ENCODE data around the gene PPP4R1. TPM values are rescaled to one million over a fixed set of nuclear protein-coding genes. Genes with fewer than 3 reads are reported as not detected.

The PPP4R1 gene
- total RNA-seq, 1 experiment from 2014 or later: 106 TPM

DNA sequence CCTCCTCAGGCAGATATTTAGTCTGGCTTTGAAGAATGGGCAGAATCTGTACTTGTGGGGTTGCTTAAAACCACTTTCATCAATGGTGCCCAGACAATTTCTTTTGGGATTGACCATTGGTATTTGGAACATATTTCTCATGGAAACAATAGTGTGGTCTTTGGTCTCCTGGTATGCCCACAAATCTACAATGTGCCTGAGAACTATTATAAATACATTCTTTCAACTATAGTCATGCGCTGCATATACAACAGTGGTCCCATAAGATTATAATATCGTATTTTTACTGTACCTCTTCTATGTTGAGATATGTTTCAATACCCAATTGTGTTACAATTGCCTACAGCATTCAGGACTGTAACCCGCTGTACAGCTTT, 34.8 kb upstream of the PPP4R1 start:
- H4K20me1 ChIP-seq (ENCODE audit: control insufficient read depth, insufficient read depth, insufficient read length): no peaks in the 10 kb centered on the region
- H3K18ac ChIP-seq (ENCODE audit: insufficient read length, low read depth, low read length): no peak overlapping the region
- no peak overlapping the region for H2BK20ac ChIP-seq (ENCODE audit: low read depth, low read length, poor library complexity, severe bottlenecking)
- Mint-ChIP-seq H3K36me3 (ENCODE audit: insufficient read depth in 1 of 3, low read depth in 3 of 3) (no peaks in the 10 kb centered on the region; a peak in 1 of 7 replicates), H3K27ac (peak overlapping the region in 1 of 3 experiments; percentile 7; a peak in 2 of 7 replicates), H3K4me3 (no peak overlapping the region), H3K4me1 (peaks cover 5 to 14% of the 10 kb centered on the region in 2 experiments), H3K27me3 (ENCODE audit: low read depth) (no peaks in the 10 kb centered on the region), H3K9me3 (no peaks in the 10 kb centered on the region)
- H2BK5ac ChIP-seq (ENCODE audit: insufficient read length, low read length): no peak overlapping the region
- no peak for DNase-seq
- no peak overlapping the region for H3K4me2 ChIP-seq (ENCODE audit: insufficient read depth, insufficient read length, low read length)
- H2BK15ac ChIP-seq (ENCODE audit: low read depth, low read length): no peak overlapping the region
- H3K79me2 ChIP-seq (ENCODE audit: insufficient read depth, low read length): no peaks in the 10 kb centered on the region
- H2AK5ac ChIP-seq (ENCODE audit: insufficient read length, low read length): no peak overlapping the region
- H3K14ac ChIP-seq (ENCODE audit: insufficient read depth, low read length): no peak overlapping the region
- no peak overlapping the region for H3T11ph ChIP-seq (ENCODE audit: low read length)
- no CpG with 5 or more reads among the region's 3 CpGs for WGBS (ENCODE audit: extremely low coverage, insufficient read length, low lambda C conversion rate)
- no peaks in the 10 kb centered on the region; the same call in 1 of the 2 replicates for H3K4me1 ChIP-seq (ENCODE audit: insufficient read depth, low read length)
- no peaks in the 10 kb centered on the region for H3K27me3 ChIP-seq (ENCODE audit: insufficient read depth, low read length)
- no peak overlapping the region for H4K5ac ChIP-seq (ENCODE audit: insufficient read length, low read depth, low read length)
- H3K23ac ChIP-seq (ENCODE audit: insufficient read length, low read depth, low read length): no peak overlapping the region
- H4K8ac ChIP-seq (replicated peaks; ENCODE audit: insufficient read length, low read depth, low read length): no peak overlapping the region
- H3K9ac ChIP-seq (ENCODE audit: extremely low read depth, insufficient read length, low read length): no peak overlapping the region
- H3K9me3 ChIP-seq (ENCODE audit: control insufficient read depth, low read depth, low read length): no peaks in the 10 kb centered on the region
- no peak overlapping the region for H3K4ac ChIP-seq (ENCODE audit: low read depth, low read length)
- TF ChIP-seq, protein P1, sequence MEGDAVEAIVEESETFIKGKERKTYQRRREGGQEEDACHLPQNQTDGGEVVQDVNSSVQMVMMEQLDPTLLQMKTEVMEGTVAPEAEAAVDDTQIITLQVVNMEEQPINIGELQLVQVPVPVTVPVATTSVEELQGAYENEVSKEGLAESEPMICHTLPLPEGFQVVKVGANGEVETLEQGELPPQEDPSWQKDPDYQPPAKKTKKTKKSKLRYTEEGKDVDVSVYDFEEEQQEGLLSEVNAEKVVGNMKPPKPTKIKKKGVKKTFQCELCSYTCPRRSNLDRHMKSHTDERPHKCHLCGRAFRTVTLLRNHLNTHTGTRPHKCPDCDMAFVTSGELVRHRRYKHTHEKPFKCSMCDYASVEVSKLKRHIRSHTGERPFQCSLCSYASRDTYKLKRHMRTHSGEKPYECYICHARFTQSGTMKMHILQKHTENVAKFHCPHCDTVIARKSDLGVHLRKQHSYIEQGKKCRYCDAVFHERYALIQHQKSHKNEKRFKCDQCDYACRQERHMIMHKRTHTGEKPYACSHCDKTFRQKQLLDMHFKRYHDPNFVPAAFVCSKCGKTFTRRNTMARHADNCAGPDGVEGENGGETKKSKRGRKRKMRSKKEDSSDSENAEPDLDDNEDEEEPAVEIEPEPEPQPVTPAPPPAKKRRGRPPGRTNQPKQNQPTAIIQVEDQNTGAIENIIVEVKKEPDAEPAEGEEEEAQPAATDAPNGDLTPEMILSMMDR (conservative IDR thresholded peaks at IDR 0.05): no peak
- no peaks in the 10 kb centered on the region for H3K23me2 ChIP-seq (ENCODE audit: insufficient read length, low read depth, low read length, poor library complexity, severe bottlenecking)
- no peaks in the 10 kb centered on the region for H3K79me1 ChIP-seq (ENCODE audit: insufficient read depth, low read depth, low read length, poor library complexity, severe bottlenecking)
- no peak overlapping the region for H3K56ac ChIP-seq (ENCODE audit: insufficient read length, low read depth, low read length)
- no peak overlapping the region for H2AFZ ChIP-seq (ENCODE audit: low read length)
- H4K91ac ChIP-seq (ENCODE audit: insufficient read length, low read depth, low read length): no peak overlapping the region
- no peak overlapping the region for H2BK12ac ChIP-seq (ENCODE audit: insufficient read length, low read depth, low read length)
- no peak overlapping the region for H2BK120ac ChIP-seq (ENCODE audit: low read depth, low read length, poor library complexity, severe bottlenecking)
- no peak overlapping the region for H3K27ac ChIP-seq (ENCODE audit: insufficient read length, low read depth, low read length)

Measured in H9 (cell line).